HL-60 (cell line): ENCODE results near the gene SLC44A4.

Source experiments
- DNase-seq, 2 experiments: peaks; one replicate each; pipeline ENCODE4 v3.0.0-alpha.2; 2010 to 2020; ENCODE audit warnings: low read depth in 1 of 2, low spot score in 1 of 2
- H3K27ac ChIP-seq: fragments of 250-450 bp; sonication (Bioruptor Pico); replicated peaks from 2 replicates; pipeline ENCODE4 v1.5.1; 2020; ENCODE audit warnings: mild to moderate bottlenecking, moderate library complexity
- H3K27me3 ChIP-seq: fragments of 250-450 bp; sonication (Bioruptor Pico); 2 replicates; pipeline ENCODE4 v1.5.1; 2021; ENCODE audit warnings: mild to moderate bottlenecking, moderate library complexity; ENCODE audit not compliant: insufficient read depth, poor library complexity, severe bottlenecking
- H3K4me3 ChIP-seq: replicated peaks from 2 replicates; pipeline ENCODE4 v1.5.1; 2011; ENCODE audit warnings: mild to moderate bottlenecking, control low read depth, low read length; ENCODE audit not compliant: insufficient read depth
- GABPA ChIP-seq: IDR thresholded peaks from 2 replicates; pipeline ENCODE4 v1.6.1; 2012; ENCODE audit warnings: low read depth
- POLR2AphosphoS5 ChIP-seq: IDR thresholded peaks from 2 replicates; pipeline ENCODE4 v1.6.1; 2012; ENCODE audit warnings: low read depth
- SPI1 ChIP-seq: IDR thresholded peaks from 2 replicates; pipeline ENCODE4 v1.6.1; 2012; ENCODE audit warnings: low read depth, mild to moderate bottlenecking, borderline replicate concordance
- TF ChIP-seq, protein P1 (sequence below): IDR thresholded peaks from one replicate; pipeline ENCODE4 v1.5.1; 2011; ENCODE audit warnings: low read length, control low read depth, inconsistent platforms; ENCODE audit not compliant: insufficient read depth
- TF ChIP-seq, protein P2 (sequence below): IDR thresholded peaks from 2 replicates; pipeline ENCODE4 v1.6.1; 2012; ENCODE audit warnings: low read depth; ENCODE audit not compliant: insufficient replicate concordance

The SLC44A4 gene

DNA sequence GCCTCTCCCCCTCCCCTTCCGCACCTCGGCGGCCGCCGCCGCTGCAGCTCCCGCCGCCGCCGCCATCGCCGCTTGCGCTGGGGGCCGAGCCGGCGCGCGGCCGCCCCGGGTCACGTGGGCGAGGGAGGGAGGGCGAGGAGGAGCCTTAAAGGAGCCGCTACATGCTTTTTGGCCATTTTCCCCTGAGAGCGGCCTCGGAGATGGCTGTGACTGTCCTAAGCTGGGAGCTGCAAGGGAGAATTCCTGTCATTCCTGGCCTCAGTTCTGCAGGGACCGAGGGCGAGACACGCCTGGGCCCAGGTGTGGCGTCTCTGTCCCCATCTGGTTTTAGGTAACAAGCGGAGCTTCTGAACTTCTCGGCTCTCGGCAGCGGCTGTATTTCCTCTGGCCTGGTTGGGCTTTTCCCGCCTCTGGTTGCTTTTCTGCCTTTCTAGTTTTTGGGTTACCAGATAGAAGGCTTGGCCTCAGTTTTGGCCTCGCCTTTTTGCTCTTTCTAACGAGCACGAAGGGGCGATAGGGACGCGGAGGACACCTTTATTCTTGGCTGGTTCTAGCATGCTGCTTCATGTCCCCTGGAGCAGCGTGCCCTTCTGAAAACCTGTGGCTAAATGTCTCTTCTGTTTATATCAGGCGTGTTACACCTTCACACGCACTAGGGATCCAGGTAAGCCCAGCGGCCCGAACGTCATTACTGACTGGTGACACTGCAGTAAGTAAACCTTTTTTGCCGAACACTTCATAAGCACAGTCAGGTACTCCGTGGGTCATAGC is 19.0 kb upstream of the SLC44A4 start, which contains the start of gene EHMT2:
Gene EHMT2 (minus strand): TSS at position 87 of the 771 bp plus-strand sequence. CDS start 21 bp downstream, at position 66.
- DNase-seq: peak; percentile 70 to 85
- H3K4me3 ChIP-seq: peak within 1 kb of the TSS; percentile 78
- H3K27ac ChIP-seq: peak within 1 kb of the TSS; percentile 74

DNA sequence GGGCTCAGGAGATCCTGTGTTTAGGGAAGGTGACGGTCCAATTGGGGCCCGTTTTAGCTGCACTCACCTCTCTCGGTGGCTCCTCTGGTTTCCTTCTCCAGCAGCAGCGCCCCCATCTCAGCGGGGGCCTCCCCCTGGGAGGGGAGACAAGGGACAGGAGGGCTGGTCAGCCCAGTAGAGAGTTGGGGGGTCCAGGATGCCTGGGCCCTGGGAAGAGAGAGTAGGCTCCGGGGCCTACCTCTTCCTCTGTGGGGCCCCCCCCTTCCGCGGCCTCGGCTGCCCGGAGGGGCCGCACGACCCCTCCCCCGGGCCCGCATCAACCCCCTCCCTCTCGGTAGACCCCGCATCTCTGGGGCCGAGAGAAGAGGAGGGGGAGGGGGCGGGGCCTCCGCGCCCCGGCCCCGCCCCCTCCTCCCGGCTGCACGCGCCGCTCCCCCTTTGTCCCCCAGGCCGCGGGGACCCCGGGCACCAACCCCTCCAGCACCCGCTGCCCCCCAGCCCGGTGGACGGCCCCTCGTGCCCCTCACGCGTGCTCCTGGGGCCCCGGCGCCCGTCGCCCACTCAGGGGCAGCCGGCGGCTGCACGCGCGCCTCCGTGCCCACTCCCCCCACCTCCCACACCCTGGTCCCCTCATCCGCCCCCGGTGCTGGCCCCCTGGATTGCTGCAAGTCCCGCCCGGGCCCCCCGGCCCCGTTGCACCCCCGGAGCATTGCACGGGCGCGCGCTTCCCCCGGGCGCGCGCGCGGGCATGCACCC is 18.2 kb upstream of the SLC44A4 start:
- Histone ChIP-seq H3K27ac (peak overlapping the region; percentile 59), H3K27me3 (no peaks in the 10 kb centered on the region), H3K4me3 (peak overlapping the region; percentile 78)
- TF ChIP-seq POLR2AphosphoS5: no peak
- TF ChIP-seq GABPA: no peak
- TF ChIP-seq, protein P1, sequence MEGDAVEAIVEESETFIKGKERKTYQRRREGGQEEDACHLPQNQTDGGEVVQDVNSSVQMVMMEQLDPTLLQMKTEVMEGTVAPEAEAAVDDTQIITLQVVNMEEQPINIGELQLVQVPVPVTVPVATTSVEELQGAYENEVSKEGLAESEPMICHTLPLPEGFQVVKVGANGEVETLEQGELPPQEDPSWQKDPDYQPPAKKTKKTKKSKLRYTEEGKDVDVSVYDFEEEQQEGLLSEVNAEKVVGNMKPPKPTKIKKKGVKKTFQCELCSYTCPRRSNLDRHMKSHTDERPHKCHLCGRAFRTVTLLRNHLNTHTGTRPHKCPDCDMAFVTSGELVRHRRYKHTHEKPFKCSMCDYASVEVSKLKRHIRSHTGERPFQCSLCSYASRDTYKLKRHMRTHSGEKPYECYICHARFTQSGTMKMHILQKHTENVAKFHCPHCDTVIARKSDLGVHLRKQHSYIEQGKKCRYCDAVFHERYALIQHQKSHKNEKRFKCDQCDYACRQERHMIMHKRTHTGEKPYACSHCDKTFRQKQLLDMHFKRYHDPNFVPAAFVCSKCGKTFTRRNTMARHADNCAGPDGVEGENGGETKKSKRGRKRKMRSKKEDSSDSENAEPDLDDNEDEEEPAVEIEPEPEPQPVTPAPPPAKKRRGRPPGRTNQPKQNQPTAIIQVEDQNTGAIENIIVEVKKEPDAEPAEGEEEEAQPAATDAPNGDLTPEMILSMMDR: no peak
- TF ChIP-seq SPI1: no peak
- TF ChIP-seq, protein P2, sequence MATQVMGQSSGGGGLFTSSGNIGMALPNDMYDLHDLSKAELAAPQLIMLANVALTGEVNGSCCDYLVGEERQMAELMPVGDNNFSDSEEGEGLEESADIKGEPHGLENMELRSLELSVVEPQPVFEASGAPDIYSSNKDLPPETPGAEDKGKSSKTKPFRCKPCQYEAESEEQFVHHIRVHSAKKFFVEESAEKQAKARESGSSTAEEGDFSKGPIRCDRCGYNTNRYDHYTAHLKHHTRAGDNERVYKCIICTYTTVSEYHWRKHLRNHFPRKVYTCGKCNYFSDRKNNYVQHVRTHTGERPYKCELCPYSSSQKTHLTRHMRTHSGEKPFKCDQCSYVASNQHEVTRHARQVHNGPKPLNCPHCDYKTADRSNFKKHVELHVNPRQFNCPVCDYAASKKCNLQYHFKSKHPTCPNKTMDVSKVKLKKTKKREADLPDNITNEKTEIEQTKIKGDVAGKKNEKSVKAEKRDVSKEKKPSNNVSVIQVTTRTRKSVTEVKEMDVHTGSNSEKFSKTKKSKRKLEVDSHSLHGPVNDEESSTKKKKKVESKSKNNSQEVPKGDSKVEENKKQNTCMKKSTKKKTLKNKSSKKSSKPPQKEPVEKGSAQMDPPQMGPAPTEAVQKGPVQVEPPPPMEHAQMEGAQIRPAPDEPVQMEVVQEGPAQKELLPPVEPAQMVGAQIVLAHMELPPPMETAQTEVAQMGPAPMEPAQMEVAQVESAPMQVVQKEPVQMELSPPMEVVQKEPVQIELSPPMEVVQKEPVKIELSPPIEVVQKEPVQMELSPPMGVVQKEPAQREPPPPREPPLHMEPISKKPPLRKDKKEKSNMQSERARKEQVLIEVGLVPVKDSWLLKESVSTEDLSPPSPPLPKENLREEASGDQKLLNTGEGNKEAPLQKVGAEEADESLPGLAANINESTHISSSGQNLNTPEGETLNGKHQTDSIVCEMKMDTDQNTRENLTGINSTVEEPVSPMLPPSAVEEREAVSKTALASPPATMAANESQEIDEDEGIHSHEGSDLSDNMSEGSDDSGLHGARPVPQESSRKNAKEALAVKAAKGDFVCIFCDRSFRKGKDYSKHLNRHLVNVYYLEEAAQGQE: no peak
- DNase-seq: no peak

More for the DNA sequence above, 19.0 kb upstream of the SLC44A4 start, which contains the start of gene EHMT2:
- H3K27me3 ChIP-seq: no peaks in the 10 kb centered on the region
- TF ChIP-seq, protein P1: no peak
- TF ChIP-seq POLR2AphosphoS5 (peak; percentile 65; the same call in 1 of the 2 replicates), SPI1 (no peak), GABPA (no peak)
- TF ChIP-seq, protein P2: peak; percentile 54

DNA sequence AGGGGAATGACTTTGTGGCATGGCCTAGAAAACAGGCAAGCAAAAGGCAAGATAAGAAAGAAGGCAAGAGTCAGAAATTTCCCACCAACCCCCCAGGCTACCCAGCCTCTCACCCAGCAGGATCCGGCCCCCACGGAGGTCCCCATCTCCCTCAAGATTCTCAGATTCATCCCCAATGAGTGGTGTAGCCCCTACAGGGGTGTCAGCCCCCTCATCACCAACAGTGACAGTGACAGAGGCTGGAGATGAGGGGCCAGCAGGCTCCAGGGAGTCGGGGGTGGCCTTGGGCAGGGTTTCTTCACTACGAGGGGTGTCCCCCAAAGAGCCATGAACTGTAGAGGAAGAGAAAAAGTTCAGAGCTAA is 17.7 kb upstream of the SLC44A4 start:
- peak overlapping the region; percentile 59 for H3K27ac ChIP-seq

More for the DNA sequence above, 17.7 kb upstream of the SLC44A4 start:
- H3K4me3 ChIP-seq: peak overlapping the region; percentile 78
- no peak for DNase-seq
- no peaks in the 10 kb centered on the region for H3K27me3 ChIP-seq
- TF ChIP-seq GABPA (no peak), POLR2AphosphoS5 (no peak), SPI1 (no peak)
- TF ChIP-seq, protein P1: no peak
- TF ChIP-seq, protein P2: no peak
